SJSA1 (cell line): Measurements from ENCODE around the gene GFI1. TPM values are rescaled to one million over a fixed set of nuclear protein-coding genes. Genes with fewer than 3 reads are reported as not detected.
A peak's percentile ranks its signal among the peaks of the same experiment; 100 is the strongest.
"Not testable (repeated sequence)": the region's sequence is repeated elsewhere in the genome, so short reads cannot be mapped to it uniquely, and the experiment has no call there.

Experiments used
- DNase-seq, 2 experiments: peaks; one replicate each; pipeline ENCODE4 v3.0.0-alpha.2; 2015 to 2020; ENCODE audit warnings: low spot score in 2 of 2, low read depth in 1 of 2
- H3K27ac ChIP-seq: fragments of 250-450 bp; sonication (Bioruptor Pico); 2 replicates; pipeline ENCODE4 v1.5.1; 2020; ENCODE audit warnings: mild to moderate bottlenecking, moderate library complexity
- H3K27me3 ChIP-seq: fragments of 250-450 bp; sonication (Bioruptor Pico); replicated peaks from 2 replicates; pipeline ENCODE4 v1.5.1; 2020; ENCODE audit warnings: mild to moderate bottlenecking, moderate library complexity
- H3K36me3 ChIP-seq: fragments of 250-450 bp; sonication (Bioruptor Pico); 2 replicates; pipeline ENCODE4 v1.5.1; 2020; ENCODE audit warnings: mild to moderate bottlenecking
- H3K4me1 ChIP-seq: fragments of 250-450 bp; sonication (Bioruptor Pico); replicated peaks from 2 replicates; pipeline ENCODE4 v1.6.1; 2021; ENCODE audit warnings: mild to moderate bottlenecking
- H3K4me3 ChIP-seq: fragments of 250-450 bp; sonication (Bioruptor Pico); 2 replicates; pipeline ENCODE4 v1.5.1; 2020; ENCODE audit warnings: mild to moderate bottlenecking
- H3K9me3 ChIP-seq: fragments of 250-450 bp; sonication (Bioruptor Pico); replicated peaks from 2 replicates; pipeline ENCODE4 v1.5.1; 2020; ENCODE audit warnings: mild to moderate bottlenecking
- total RNA-seq: library from RNA; depleted of rRNA; stranded (reverse); fragments of >200 nt; shearing (Covaris generic); gene quantifications from 2 replicates; pipeline ENCODE4 v1.2.3, GENCODE V29; 2014; rRNA removed

The GFI1 gene
- total RNA-seq = 0.16 TPM in 1 of 2 replicates, not detected in the other

DNA sequence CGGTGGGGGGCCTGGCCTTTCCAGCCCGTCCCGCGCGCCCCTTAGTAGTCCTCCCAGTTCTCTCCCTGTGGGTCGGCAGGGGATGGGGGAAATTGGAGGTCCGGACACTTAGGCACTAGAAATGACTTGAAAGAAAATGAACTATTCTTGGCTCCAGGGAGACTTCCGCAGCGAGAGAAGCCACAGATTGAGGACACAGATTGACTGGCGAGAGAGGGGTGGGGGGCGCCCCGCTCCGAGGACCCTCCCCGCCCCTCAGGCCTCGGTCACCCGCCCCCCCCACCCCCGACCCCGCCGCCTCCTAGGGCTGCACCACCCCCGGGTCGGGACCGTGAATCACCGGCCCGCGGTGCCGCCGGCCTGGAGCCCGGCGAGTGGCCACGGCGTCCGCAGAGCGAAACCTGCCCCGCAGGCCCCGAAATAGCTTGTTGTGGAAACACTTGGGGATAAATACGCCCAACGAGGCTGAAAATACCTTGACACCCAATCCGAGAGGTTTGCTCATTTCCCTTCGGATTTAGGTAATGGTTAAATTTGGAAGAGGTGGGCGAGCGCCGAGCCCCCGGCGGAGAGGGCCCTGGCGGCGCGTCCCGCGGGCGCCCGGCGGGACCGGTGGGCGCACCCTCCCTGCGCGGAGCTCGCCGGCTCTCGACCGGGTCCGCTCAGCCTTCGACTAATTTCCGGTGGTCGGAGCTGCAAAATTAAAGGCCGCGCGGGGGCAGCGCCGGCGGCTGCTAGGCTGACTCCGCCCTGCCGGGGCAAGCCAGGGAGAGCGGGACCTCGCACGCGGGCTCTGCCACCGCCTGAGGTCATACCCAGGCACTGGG, at the start of gene GFI1:
TSS of gene GFI1 (minus strand) at position 675 of the 827 bp plus-strand sequence. CDS start 3,438 bp downstream, outside the sequence.
- Histone ChIP-seq H3K27me3 (peaks cover 70% of the 10 kb centered on the region), H3K27ac (no peak within 1 kb of the TSS), H3K4me3 (peak within 1 kb of the TSS; percentile 19; the same call in 1 of the 2 replicates), H3K9me3 (peaks cover 3% of the 10 kb centered on the region), H3K36me3 (no peaks in the 10 kb centered on the region), H3K4me1 (peaks cover 13% of the 10 kb centered on the region)
- DNase-seq = no peak

DNA sequence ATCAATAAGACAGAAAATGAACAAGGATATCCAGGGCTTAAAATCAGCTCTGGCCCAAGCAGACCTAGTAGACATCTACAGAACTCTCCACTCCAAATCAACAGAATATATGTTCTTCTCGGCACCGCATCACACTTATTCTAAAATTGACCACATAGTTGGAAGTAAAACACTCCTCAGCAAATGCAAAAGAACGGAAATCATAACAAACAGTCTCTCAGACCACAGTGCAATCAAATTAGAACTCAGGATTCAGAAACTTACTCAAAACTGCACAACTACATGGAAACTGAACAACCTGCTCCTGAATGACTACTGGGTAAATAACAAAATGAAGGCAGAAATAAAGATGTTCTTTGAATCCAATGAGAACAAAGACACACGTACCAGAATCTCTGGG, 45.6 kb upstream of the GFI1 start:
- not testable (repeated sequence) for H3K27ac ChIP-seq, H3K27me3 ChIP-seq, H3K36me3 ChIP-seq, H3K4me3 ChIP-seq, DNase-seq, H3K9me3 ChIP-seq, H3K4me1 ChIP-seq

GRCh38 chr1:92531939-92532338, 45.2 kb upstream of the GFI1 start:
- H3K4me3 ChIP-seq, H3K9me3 ChIP-seq, H3K4me1 ChIP-seq, H3K27ac ChIP-seq, H3K36me3 ChIP-seq, DNase-seq, H3K27me3 ChIP-seq: not testable (repeated sequence)

GRCh38 chr1:92527670-92528069, 40.9 kb upstream of the GFI1 start:
- Histone ChIP-seq H3K36me3 (no peaks in the 10 kb centered on the region), H3K27me3 (no peaks in the 10 kb centered on the region), H3K27ac (no peak overlapping the region), H3K9me3 (no peaks in the 10 kb centered on the region), H3K4me1 (no peaks in the 10 kb centered on the region), H3K4me3 (no peak overlapping the region)
- DNase-seq = no peak

DNA sequence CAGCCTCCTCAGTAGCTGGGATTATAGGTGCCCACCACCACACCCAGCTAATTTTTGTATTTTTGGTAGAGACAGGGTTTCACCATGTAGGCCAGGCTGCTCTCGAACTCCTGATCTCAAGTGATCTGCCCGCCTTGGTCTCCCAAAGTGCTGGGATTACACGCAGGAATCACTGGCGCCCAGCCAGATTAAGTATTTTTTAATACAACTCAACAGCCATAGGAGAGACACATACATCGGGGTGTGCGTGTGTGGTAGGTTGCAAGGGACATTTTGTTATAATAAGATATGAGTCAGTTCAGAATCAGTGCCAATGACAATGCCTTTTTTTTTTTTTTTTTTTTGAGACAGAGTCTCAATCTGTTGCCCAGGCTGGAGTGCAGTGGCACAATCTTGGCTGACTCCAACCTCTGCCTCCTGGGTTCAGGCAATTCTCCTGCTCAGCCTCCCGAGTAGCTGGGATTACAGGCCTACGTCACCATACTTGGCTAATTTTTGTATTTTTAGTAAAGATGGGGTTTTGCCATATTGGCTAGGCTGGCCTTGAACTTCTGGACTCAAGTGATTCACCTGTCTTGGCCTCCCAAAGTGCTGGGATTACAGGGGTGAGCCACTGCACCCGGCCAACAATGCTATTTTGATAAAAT, 38.3 kb upstream of the GFI1 start:
- not testable (repeated sequence) for H3K36me3 ChIP-seq, H3K27ac ChIP-seq, H3K9me3 ChIP-seq, H3K27me3 ChIP-seq, DNase-seq, H3K4me3 ChIP-seq, H3K4me1 ChIP-seq

GRCh38 chr1:92519043-92519442, 32.3 kb upstream of the GFI1 start:
- no peak for DNase-seq
- Histone ChIP-seq H3K27me3 (no peaks in the 10 kb centered on the region), H3K27ac (no peak overlapping the region), H3K36me3 (no peaks in the 10 kb centered on the region), H3K9me3 (no peaks in the 10 kb centered on the region), H3K4me1 (no peaks in the 10 kb centered on the region), H3K4me3 (no peak overlapping the region)

DNA sequence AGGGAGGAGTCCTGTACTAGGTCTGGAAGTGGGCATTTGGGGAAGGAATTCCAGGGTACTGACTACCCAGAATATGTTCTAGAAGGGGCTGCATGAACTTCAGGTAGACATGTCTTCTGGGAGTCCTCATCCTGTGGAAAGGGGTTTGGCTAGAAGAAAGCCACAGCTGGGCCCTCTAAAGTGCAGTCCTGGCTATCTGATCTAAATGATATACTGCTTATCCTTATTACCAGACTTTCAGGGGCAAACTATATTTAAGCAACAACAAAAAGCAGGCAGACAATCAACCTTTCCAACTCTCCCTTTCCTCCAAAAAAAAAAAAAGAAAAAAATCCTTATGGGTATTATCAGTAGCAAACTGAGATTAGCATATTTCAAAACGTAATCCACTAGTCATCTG, 29.8 kb upstream of the GFI1 start:
- Histone ChIP-seq H3K4me1 (no peaks in the 10 kb centered on the region), H3K27ac (no peak overlapping the region), H3K36me3 (no peaks in the 10 kb centered on the region), H3K4me3 (no peak overlapping the region), H3K9me3 (no peaks in the 10 kb centered on the region), H3K27me3 (no peaks in the 10 kb centered on the region)
- no peak for DNase-seq

GRCh38 chr1:92515796-92516201, 29.1 kb upstream of the GFI1 start:
- Histone ChIP-seq H3K4me1 (no peaks in the 10 kb centered on the region), H3K27ac (no peak overlapping the region), H3K9me3 (no peaks in the 10 kb centered on the region), H3K4me3 (no peak overlapping the region), H3K36me3 (no peaks in the 10 kb centered on the region), H3K27me3 (no peaks in the 10 kb centered on the region)
- no peak for DNase-seq

DNA sequence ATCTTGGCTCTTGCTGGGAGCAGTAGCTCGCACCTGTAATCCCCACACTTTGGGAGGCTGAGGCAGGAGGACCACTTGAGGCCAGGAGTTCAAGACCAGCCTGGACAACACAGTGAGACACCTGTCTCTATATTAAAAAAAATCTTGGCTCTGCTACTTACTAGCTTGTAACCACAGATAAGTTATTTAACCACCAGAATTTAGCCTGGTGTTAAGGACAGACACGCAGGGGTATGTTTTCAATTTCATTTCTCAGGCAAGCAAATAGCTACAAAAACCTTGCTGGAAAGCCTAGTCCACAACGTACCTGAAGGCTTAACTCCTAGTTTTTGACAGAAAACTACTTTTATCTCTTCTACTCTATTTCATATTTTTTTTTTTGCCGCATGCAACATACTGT, 24.8 kb upstream of the GFI1 start:
- H3K4me3 ChIP-seq = no peak overlapping the region
- no peaks in the 10 kb centered on the region for H3K36me3 ChIP-seq
- no peaks in the 10 kb centered on the region for H3K4me1 ChIP-seq
- H3K27ac ChIP-seq = no peak overlapping the region
- no peaks in the 10 kb centered on the region for H3K9me3 ChIP-seq
- no peaks in the 10 kb centered on the region for H3K27me3 ChIP-seq
- no peak for DNase-seq

DNA sequence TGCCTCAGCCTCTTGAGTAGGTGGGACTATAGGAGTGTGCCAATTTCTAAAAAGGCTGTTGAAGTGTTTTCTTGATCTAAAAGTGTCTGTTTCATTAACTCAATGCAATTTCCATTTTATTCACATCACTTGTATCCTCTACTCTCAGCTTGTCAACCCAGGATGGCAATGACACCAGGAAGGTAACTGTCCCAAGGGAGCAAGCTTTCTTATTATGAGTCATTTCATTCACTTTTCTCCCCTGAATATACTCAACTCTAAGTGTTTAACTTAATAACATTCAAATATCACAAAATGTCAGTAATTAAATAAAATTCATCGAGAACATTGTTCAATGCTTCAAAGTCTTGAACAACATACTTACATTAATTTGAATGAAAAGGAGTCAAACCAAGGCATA, 22.9 kb upstream of the GFI1 start:
- no peaks in the 10 kb centered on the region for H3K4me1 ChIP-seq
- no peak overlapping the region for H3K27ac ChIP-seq
- no peak overlapping the region for H3K4me3 ChIP-seq
- H3K36me3 ChIP-seq = no peaks in the 10 kb centered on the region
- DNase-seq = no peak
- no peaks in the 10 kb centered on the region for H3K27me3 ChIP-seq
- no peaks in the 10 kb centered on the region for H3K9me3 ChIP-seq

DNA sequence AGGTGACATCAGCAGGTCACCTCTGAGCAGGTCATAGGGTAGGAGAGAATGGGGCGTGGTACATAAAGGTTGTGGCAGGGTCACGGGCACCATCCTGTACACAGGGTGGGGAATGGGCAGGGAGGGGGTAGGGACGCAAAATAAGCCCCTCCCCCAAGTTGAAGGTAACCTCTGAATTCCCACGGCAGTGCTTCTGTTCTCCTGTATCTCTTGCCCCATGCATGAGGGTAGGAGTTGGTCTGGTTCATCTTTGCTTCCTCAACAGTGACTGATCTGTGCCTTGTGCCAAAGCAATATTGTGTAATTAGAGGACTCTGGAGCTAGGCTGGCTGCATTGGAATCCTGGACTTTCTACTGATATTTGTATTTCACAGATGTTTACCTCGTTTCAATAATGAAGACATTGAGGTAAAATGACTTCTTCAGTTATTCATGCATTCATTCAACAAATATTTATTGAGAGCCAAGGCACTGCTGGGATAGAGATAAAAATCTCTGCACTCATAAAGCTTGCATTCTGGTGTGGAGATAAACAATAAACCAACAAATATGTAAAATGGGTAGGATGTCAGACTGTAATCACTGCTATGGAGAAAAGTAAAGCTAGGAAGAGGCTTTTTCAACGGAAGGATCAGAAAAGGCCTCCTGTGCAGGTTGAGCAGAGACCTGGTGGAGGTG, 18.4 kb upstream of the GFI1 start:
- H3K4me3 ChIP-seq = no peak overlapping the region
- H3K27me3 ChIP-seq = no peaks in the 10 kb centered on the region
- no peaks in the 10 kb centered on the region for H3K4me1 ChIP-seq
- H3K9me3 ChIP-seq = no peaks in the 10 kb centered on the region
- H3K36me3 ChIP-seq = no peaks in the 10 kb centered on the region
- no peak overlapping the region for H3K27ac ChIP-seq
- no peak for DNase-seq

GRCh38 chr1:92504291-92505014, 17.7 kb upstream of the GFI1 start:
- no peaks in the 10 kb centered on the region for H3K36me3 ChIP-seq
- H3K4me3 ChIP-seq = no peak overlapping the region
- H3K27me3 ChIP-seq = no peaks in the 10 kb centered on the region
- no peaks in the 10 kb centered on the region for H3K9me3 ChIP-seq
- DNase-seq = no peak
- H3K4me1 ChIP-seq = no peaks in the 10 kb centered on the region
- H3K27ac ChIP-seq = no peak overlapping the region

GRCh38 chr1:92503926-92504285, 17.2 kb upstream of the GFI1 start:
- Histone ChIP-seq H3K27ac (no peak overlapping the region), H3K4me3 (no peak overlapping the region), H3K9me3 (no peaks in the 10 kb centered on the region), H3K36me3 (no peaks in the 10 kb centered on the region), H3K27me3 (no peaks in the 10 kb centered on the region), H3K4me1 (no peaks in the 10 kb centered on the region)
- no peak for DNase-seq
